ENCODE measurements around the gene HOXC4.
"Not testable (repeated sequence)": the region's sequence is repeated elsewhere in the genome, so short reads cannot be mapped to it uniquely, and the experiment has no call there.

HOXC4 gene

GRCh38 chr12:54039417-54040147 is 14.1 kb upstream of the HOXC4 start:
- Histone ChIP-seq H3K27ac (ENCODE audit: low read depth, low read length) (no peak overlapping the region), H3K4me1 (ENCODE audit: control insufficient read depth, insufficient read depth, low read length) (no peaks in the 10 kb centered on the region), H3K4me3 (ENCODE audit: low read depth, low read length) (no peak overlapping the region), H3K9me3 (ENCODE audit: control insufficient read depth, insufficient read depth, low read length) (no peaks in the 10 kb centered on the region), H3K36me3 (ENCODE audit: control insufficient read depth, insufficient read depth, low read length) (no peaks in the 10 kb centered on the region), H3K9ac (ENCODE audit: low read depth, low read length) (no peak overlapping the region), H3K27me3 (ENCODE audit: control insufficient read depth, insufficient read depth, low read length) (peaks cover 100% of the 10 kb centered on the region)

DNA sequence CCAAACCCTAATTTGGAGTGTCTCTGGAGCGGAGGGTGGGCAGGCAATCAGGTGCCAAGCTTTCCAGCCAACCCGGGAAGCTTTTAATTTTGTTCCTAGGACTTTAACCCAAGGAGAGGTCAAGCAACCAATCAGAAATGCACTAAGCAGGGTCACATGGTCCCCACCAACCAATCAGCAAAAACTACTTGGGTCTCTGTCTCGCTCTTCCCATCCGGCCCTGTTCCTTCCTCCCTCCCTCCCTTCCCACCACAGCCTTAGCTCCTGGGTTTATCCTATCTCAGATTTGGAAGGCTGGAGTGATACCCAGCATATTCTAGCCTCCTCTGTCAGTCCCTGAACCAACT is 13.5 kb upstream of the HOXC4 start:
- no peak overlapping the region for H3K9ac ChIP-seq (ENCODE audit: low read depth, low read length)
- H3K4me1 ChIP-seq (ENCODE audit: control insufficient read depth, insufficient read depth, low read length) = no peaks in the 10 kb centered on the region
- peaks cover 100% of the 10 kb centered on the region for H3K27me3 ChIP-seq (ENCODE audit: control insufficient read depth, insufficient read depth, low read length)
- no peak overlapping the region for H3K27ac ChIP-seq (ENCODE audit: low read depth, low read length)
- H3K4me3 ChIP-seq (ENCODE audit: low read depth, low read length) = no peak overlapping the region
- H3K9me3 ChIP-seq (ENCODE audit: control insufficient read depth, insufficient read depth, low read length) = no peaks in the 10 kb centered on the region
- no peaks in the 10 kb centered on the region for H3K36me3 ChIP-seq (ENCODE audit: control insufficient read depth, insufficient read depth, low read length)

GRCh38 chr12:54040648-54041047 is 13.0 kb upstream of the HOXC4 start:
- Histone ChIP-seq H3K9ac (ENCODE audit: low read depth, low read length) (no peak overlapping the region), H3K27me3 (ENCODE audit: control insufficient read depth, insufficient read depth, low read length) (peaks cover 100% of the 10 kb centered on the region), H3K4me3 (ENCODE audit: low read depth, low read length) (no peak overlapping the region), H3K27ac (ENCODE audit: low read depth, low read length) (no peak overlapping the region), H3K9me3 (ENCODE audit: control insufficient read depth, insufficient read depth, low read length) (no peaks in the 10 kb centered on the region), H3K36me3 (ENCODE audit: control insufficient read depth, insufficient read depth, low read length) (no peaks in the 10 kb centered on the region), H3K4me1 (ENCODE audit: control insufficient read depth, insufficient read depth, low read length) (no peaks in the 10 kb centered on the region)

DNA sequence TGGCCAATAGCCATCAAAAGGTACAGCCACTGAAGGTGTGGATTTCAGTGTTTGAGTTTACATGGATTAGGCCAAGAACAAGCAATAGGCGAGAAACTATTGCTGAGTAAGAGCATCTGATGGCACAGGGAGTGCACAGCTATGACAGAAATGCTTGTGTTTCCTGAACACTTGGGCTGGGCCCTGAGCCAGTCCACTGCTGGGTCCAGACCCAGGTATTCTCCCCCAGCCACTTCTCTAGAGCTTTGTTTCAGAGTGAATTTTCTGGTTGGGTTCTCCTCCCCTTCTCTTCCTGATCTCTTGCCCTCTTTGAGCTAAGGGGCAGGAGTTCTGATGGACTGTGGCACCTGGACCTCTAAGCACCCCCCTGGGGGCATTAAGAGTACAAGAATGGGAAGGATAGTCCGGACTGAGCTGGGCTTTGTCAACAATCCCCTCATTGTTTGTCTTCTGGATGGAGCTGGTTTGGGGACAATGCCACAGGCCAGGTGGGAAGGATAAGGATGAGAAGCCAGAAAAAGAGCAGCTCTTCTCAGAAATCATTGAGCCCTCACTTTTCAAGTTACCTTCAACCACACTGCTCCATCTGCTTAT is 12.4 kb upstream of the HOXC4 start:
- H3K4me3 ChIP-seq (ENCODE audit: low read depth, low read length) = no peak overlapping the region
- peaks cover 100% of the 10 kb centered on the region for H3K27me3 ChIP-seq (ENCODE audit: control insufficient read depth, insufficient read depth, low read length)
- no peaks in the 10 kb centered on the region for H3K36me3 ChIP-seq (ENCODE audit: control insufficient read depth, insufficient read depth, low read length)
- H3K9ac ChIP-seq (ENCODE audit: low read depth, low read length) = no peak overlapping the region
- H3K4me1 ChIP-seq (ENCODE audit: control insufficient read depth, insufficient read depth, low read length) = no peaks in the 10 kb centered on the region
- H3K27ac ChIP-seq (ENCODE audit: low read depth, low read length) = no peak overlapping the region
- no peaks in the 10 kb centered on the region for H3K9me3 ChIP-seq (ENCODE audit: control insufficient read depth, insufficient read depth, low read length)

DNA sequence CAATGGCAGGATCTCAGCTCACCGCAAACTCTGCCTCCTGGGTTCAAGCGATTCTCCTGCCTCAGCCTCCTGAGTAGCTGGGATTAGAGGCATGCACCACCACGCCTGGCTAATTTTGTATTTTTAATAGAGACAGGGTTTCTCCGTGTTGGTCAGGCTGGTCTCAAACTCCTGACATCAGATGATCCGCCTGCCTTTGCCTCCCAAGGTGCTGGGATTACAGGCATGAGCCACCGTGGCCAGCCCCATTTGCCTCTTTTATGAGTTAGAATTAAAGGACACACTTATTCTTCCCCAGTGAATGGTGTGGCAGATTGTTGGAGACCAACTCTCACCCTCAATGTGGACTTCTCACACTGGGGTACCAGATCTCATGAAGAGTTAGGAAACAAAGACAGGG is 11.6 kb upstream of the HOXC4 start:
- H3K27me3 ChIP-seq (ENCODE audit: control insufficient read depth, insufficient read depth, low read length) = peaks cover 100% of the 10 kb centered on the region
- not testable (repeated sequence) for H3K27ac ChIP-seq (ENCODE audit: low read depth, low read length); H3K9me3 ChIP-seq (ENCODE audit: control insufficient read depth, insufficient read depth, low read length); H3K9ac ChIP-seq (ENCODE audit: low read depth, low read length); H3K36me3 ChIP-seq (ENCODE audit: control insufficient read depth, insufficient read depth, low read length); H3K4me3 ChIP-seq (ENCODE audit: low read depth, low read length); H3K4me1 ChIP-seq (ENCODE audit: control insufficient read depth, insufficient read depth, low read length)

DNA sequence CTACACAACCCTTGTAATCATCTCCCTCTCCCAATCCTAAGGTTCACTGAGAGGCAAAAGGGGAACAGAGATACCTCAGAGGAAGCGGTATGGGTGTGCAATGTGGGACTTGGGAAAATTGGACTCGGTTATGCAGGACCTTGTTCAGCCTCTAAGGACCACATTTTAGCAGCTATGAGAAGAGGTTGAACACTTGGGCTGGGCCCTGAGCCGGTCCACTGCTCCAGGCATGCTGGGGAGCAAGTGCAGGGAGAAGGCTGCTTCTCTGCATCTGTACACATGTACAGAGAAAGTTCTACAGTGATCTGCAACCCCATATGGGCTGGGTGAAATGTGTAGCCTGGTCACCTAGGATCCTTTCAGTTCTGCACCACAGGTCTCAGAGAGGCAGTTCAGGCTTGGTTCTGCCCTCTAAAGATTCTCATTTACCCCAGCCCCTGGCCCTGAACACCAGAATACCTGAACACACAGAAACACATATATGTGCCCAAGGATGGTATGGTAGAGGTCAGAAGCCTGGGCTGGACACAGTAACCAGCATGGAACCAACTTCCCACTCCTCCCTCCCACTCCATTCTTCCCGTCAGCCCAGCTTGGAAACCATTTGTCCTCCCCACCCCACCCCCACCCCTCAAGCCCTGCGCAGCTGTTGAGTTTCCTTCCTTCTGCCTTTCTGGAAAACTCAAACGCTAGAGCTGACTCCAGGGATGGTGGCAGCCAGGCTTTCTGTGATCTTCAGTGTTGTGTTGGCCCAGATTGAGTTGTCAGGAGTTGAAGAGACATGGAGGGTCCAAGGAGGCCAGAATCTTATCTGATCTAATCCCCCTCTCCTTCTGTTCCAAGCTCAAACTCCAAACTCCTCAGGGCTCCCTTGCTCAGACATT is 10.4 kb upstream of the HOXC4 start:
- H3K4me3 ChIP-seq (ENCODE audit: low read depth, low read length) = no peak overlapping the region
- H3K27ac ChIP-seq (ENCODE audit: low read depth, low read length) = no peak overlapping the region
- peaks cover 100% of the 10 kb centered on the region for H3K27me3 ChIP-seq (ENCODE audit: control insufficient read depth, insufficient read depth, low read length)
- no peaks in the 10 kb centered on the region for H3K9me3 ChIP-seq (ENCODE audit: control insufficient read depth, insufficient read depth, low read length)
- H3K36me3 ChIP-seq (ENCODE audit: control insufficient read depth, insufficient read depth, low read length) = no peaks in the 10 kb centered on the region
- H3K4me1 ChIP-seq (ENCODE audit: control insufficient read depth, insufficient read depth, low read length) = no peaks in the 10 kb centered on the region; the same call in 1 of the 2 replicates
- no peak overlapping the region for H3K9ac ChIP-seq (ENCODE audit: low read depth, low read length)

GRCh38 chr12:54044425-54045103 is 9.1 kb upstream of the HOXC4 start:
- Histone ChIP-seq H3K9ac (ENCODE audit: low read depth, low read length) (no peak overlapping the region), H3K9me3 (ENCODE audit: control insufficient read depth, insufficient read depth, low read length) (no peaks in the 10 kb centered on the region), H3K4me1 (ENCODE audit: control insufficient read depth, insufficient read depth, low read length) (no peaks in the 10 kb centered on the region; the same call in 1 of the 2 replicates), H3K4me3 (ENCODE audit: low read depth, low read length) (no peak overlapping the region), H3K36me3 (ENCODE audit: control insufficient read depth, insufficient read depth, low read length) (no peaks in the 10 kb centered on the region), H3K27me3 (ENCODE audit: control insufficient read depth, insufficient read depth, low read length) (peaks cover 100% of the 10 kb centered on the region), H3K27ac (ENCODE audit: low read depth, low read length) (no peak overlapping the region)

GRCh38 chr12:54045401-54045800 is 8.2 kb upstream of the HOXC4 start:
- Histone ChIP-seq H3K36me3 (ENCODE audit: control insufficient read depth, insufficient read depth, low read length) (no peaks in the 10 kb centered on the region), H3K27me3 (ENCODE audit: control insufficient read depth, insufficient read depth, low read length) (peaks cover 100% of the 10 kb centered on the region), H3K4me3 (ENCODE audit: low read depth, low read length) (no peak overlapping the region)

GRCh38 chr12:54045868-54046521 is 7.6 kb upstream of the HOXC4 start:
- Histone ChIP-seq H3K9me3 (ENCODE audit: control insufficient read depth, insufficient read depth, low read length) (no peaks in the 10 kb centered on the region), H3K9ac (ENCODE audit: low read depth, low read length) (no peak overlapping the region), H3K4me3 (ENCODE audit: low read depth, low read length) (no peak overlapping the region), H3K4me1 (ENCODE audit: control insufficient read depth, insufficient read depth, low read length) (peaks cover 7% of the 10 kb centered on the region; the same call in 1 of the 2 replicates), H3K27ac (ENCODE audit: low read depth, low read length) (no peak overlapping the region), H3K27me3 (ENCODE audit: control insufficient read depth, insufficient read depth, low read length) (peaks cover 100% of the 10 kb centered on the region), H3K36me3 (ENCODE audit: control insufficient read depth, insufficient read depth, low read length) (no peaks in the 10 kb centered on the region)

More at GRCh38 chr12:54045401-54045800, 8.2 kb upstream of the HOXC4 start:
- Histone ChIP-seq H3K9ac (ENCODE audit: low read depth, low read length) (no peak overlapping the region), H3K27ac (ENCODE audit: low read depth, low read length) (no peak overlapping the region), H3K4me1 (ENCODE audit: control insufficient read depth, insufficient read depth, low read length) (peaks cover 6% of the 10 kb centered on the region; the same call in 1 of the 2 replicates), H3K9me3 (ENCODE audit: control insufficient read depth, insufficient read depth, low read length) (no peaks in the 10 kb centered on the region)

GRCh38 chr12:54046809-54047159 is 6.9 kb upstream of the HOXC4 start:
- H3K4me3 ChIP-seq (ENCODE audit: low read depth, low read length) = no peak overlapping the region
- H3K9me3 ChIP-seq (ENCODE audit: control insufficient read depth, insufficient read depth, low read length) = no peaks in the 10 kb centered on the region
- H3K4me1 ChIP-seq (ENCODE audit: control insufficient read depth, insufficient read depth, low read length) = peaks cover 13% of the 10 kb centered on the region; the same call in 1 of the 2 replicates
- H3K27me3 ChIP-seq (ENCODE audit: control insufficient read depth, insufficient read depth, low read length) = peaks cover 100% of the 10 kb centered on the region
- H3K9ac ChIP-seq (ENCODE audit: low read depth, low read length) = no peak overlapping the region
- H3K27ac ChIP-seq (ENCODE audit: low read depth, low read length) = no peak overlapping the region
- H3K36me3 ChIP-seq (ENCODE audit: control insufficient read depth, insufficient read depth, low read length) = no peaks in the 10 kb centered on the region
